Endothelial cell of umbilical vein (primary cell): ENCODE measurements around the gene HS6ST2.

Experiments used
- CTCF ChIP-seq, 2 donors: IDR thresholded peaks; 1 replicate in 1 of 2; 2 replicates in 1 of 2; pipeline ENCODE4 v1.5.1; 2011; ENCODE audit warnings: low read length in 2 of 2, mild to moderate bottlenecking in 2 of 2, moderate library complexity in 2 of 2, control low read depth in 1 of 2, inconsistent platforms in 1 of 2, low read depth in 1 of 2; ENCODE audit not compliant: insufficient read depth in 1 of 2; ENCODE audit errors: extremely low read depth in 1 of 2
- EZH2 ChIP-seq: IDR thresholded peaks from 2 replicates; pipeline ENCODE4 v1.6.1; 2012; ENCODE audit warnings: borderline replicate concordance, low read depth, mild to moderate bottlenecking, moderate library complexity, low read length, inconsistent platforms; ENCODE audit not compliant: severe bottlenecking
- JUN ChIP-seq: IDR thresholded peaks from 2 replicates; pipeline ENCODE4 v1.6.1; 2011; ENCODE audit warnings: borderline replicate concordance, low read depth; ENCODE audit not compliant: insufficient read length, insufficient read depth
- MAX ChIP-seq: IDR thresholded peaks from 2 replicates; pipeline ENCODE4 v1.6.1; 2011; ENCODE audit not compliant: insufficient read depth, insufficient read length
- POLR2A ChIP-seq: IDR thresholded peaks from 2 replicates; pipeline ENCODE4 v1.6.1; 2012; ENCODE audit warnings: low read depth, mild to moderate bottlenecking, control low read depth, low read length
- POLR2AphosphoS5 ChIP-seq: IDR thresholded peaks from 2 replicates; pipeline ENCODE4 v1.6.1; 2012; ENCODE audit warnings: low read depth, mild to moderate bottlenecking, control low read depth, low read length, moderate library complexity; ENCODE audit not compliant: insufficient read depth

- TF ChIP-seq POLR2A, result no peak
- no peak for TF ChIP-seq CTCF (IDR thresholded peaks at IDR 0.05; ENCODE audit: extremely low read depth in 1 of 2, insufficient read depth in 1 of 2, low read depth in 1 of 2, low read length in 2 of 2)
- TF ChIP-seq MAX, result no peak
- TF ChIP-seq EZH2, result no peak
- no peak for TF ChIP-seq JUN
- TF ChIP-seq POLR2AphosphoS5, result no peak
Measured at GRCh38 chrX:132843363-132843762, 115.1 kb downstream of the HS6ST2 start.
